H54 (cell line): ENCODE data around the gene TTC28.

Experiments used
- DNase-seq: peaks from one replicate; pipeline ENCODE4 v3.0.0; 2011; ENCODE audit warnings: low spot score, mixed read lengths; ENCODE audit not compliant: insufficient read length
- FAIRE-seq: peaks from 3 replicates; lab custom pipeline; 2011; peaks lifted over from hg19 to GRCh38; lab: Jason Lieb, UNC
- POLR2A ChIP-seq: IDR thresholded peaks from 2 replicates; pipeline ENCODE4 v1.6.1; 2011; ENCODE audit warnings: low read depth, mild to moderate bottlenecking, low read length

TTC28 gene

DNA sequence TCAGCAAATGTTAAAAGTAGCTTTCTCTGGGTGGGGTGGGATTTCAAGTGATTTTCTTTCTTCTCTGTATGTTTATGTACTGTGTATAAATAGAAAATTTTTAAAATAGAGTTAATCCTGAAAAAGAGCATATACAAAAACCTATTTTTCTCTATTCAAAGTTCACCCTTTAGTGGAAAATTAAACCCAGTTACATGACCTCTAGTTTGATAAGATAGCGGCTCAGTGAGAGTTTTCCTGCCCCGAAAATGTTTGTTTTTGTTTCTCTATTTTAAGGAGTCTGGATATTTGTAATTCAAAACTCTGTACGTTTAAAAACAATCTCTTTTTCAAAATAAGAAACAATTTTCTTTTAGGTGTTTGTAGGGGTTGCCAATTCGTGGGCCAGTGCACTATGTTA, 718.5 kb downstream of the TTC28 start:
- no peak for DNase-seq
- no peak for TF ChIP-seq POLR2A
- FAIRE-seq = no peak

DNA sequence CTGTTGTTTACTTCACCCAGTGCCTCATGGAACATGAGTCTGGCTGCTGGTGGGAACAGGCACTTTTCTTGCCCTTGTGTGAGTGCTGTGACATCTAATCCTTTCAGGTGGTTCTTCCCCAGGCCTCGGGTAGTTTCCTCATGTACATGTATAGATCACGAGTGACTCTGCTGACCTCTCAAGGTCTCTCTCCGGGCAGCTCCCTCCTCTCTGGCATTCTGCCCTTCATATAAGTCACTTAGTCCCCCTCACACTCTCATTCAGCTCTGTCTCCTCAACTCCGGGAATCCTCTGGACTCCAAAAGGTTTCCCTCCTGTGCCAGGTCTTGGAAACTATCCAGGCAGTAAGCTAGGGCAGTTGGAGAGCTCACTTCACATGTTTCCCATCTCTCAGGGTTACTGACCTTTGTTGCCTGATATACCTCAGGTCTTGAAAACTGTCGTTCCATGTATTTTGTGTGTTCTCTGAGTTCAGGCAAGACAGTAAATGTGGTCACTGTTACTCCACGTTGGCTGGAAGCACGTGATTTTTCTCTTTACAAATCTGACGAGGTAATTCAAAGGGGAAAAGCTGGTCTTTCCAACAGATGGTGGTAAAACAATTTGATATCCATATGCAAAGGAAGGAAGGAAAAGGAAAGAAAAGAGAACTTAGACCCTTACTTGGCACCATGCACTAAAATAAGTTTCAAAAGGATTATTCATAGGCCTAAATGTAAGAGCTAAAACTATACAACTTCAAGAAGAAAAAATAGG, 720.1 kb downstream of the TTC28 start:
- DNase-seq (no peak), FAIRE-seq (no peak)
- TF ChIP-seq POLR2A = no peak

DNA sequence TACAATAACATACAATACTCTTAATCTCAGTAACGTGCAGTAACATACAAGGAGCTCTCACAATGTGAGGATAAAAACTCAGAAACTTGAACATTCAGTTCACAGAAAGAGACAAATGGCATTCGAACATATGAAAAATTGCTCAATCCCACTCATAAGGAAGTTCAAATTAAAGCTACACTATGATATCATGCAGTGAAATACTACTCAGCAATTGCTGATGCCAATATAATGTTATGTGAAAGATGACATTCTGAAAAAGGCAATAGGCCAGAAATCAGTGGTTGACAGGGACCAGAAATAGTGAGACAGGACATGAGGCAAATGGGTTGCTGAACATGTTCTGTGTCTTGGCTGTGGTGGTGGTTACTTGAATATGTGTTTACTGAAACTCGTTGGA, 726.9 kb downstream of the TTC28 start:
- no peak for FAIRE-seq
- no peak for DNase-seq
- no peak for TF ChIP-seq POLR2A

DNA sequence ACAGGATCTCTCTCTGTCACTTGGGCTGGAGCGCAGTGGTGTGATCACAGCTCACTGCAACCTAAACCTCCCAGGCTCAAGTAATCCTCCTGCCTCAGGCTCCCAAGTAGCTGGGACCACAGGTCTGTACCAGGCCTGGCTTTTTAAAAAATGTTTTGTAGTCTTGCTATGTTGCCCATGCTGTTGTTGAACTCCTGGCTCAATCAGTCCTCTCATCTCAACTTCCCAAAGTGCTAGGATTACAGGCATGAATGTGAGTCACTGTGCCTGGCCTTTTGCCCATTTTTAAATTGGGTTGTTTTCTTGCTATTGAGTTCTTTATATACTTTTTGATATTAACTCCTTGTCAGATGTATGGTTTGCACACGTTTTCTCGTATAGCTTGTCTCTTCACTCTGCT, 727.5 kb downstream of the TTC28 start:
- TF ChIP-seq POLR2A = no peak
- DNase-seq (no peak), FAIRE-seq (no peak)

DNA sequence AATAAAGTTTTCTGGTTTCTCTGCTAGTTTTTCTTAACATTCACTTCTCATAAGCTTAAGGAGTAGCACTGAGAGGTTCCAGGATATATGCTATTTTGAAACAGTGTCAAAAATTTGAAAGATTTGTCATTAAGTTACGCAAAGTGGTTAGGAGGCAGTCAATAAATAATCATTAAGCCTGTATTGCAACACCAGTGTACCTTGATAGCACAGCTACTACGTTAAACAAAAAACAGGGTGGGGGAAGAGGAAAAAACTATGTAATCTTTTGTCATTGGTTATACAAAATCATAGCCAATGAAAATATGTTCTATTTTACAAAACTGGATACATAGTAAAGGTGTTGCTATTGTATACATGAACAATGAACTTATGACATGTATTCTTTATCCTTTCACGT, 730.2 kb downstream of the TTC28 start:
- FAIRE-seq (no peak), DNase-seq (no peak)
- no peak for TF ChIP-seq POLR2A

DNA sequence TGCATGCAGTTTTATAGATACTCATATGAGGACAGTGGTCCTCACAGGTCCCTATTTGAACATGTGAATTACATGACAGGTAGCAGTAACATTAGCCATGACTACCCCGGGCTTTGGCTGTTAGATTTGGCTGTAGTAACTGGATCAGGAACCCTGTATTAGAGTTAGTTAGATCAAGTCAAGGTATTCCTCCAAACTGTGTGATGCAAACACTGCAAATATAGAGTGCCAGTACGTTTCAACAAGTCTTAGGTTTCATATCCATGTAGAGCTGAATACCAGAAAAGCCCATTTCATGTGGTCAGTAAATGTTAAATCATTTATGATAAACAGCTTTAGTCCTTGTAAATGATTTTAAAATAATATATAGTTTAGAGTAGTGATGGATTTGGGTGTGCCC, 731.1 kb downstream of the TTC28 start:
- FAIRE-seq (no peak), DNase-seq (no peak)
- no peak for TF ChIP-seq POLR2A

DNA sequence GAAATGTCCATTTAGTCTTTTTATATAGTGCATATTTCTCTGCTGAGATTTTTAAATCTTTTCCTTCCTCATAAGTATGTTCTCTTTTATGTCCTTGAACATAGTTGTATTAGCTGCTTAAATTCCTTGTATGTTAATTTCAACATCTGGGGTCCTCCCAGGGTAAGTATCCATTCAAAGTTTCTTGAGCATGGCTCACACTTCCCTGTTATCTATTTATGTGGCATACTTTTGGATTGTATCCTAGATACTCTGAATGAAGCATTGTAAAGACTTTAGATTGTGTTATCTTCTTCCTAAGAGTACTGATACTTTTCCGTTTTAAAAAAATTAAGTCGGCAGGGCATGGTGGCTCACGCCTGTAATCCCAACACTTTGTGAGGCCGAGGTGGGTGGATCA, 732.2 kb downstream of the TTC28 start:
- FAIRE-seq = no peak
- no peak for TF ChIP-seq POLR2A
- DNase-seq = no peak

DNA sequence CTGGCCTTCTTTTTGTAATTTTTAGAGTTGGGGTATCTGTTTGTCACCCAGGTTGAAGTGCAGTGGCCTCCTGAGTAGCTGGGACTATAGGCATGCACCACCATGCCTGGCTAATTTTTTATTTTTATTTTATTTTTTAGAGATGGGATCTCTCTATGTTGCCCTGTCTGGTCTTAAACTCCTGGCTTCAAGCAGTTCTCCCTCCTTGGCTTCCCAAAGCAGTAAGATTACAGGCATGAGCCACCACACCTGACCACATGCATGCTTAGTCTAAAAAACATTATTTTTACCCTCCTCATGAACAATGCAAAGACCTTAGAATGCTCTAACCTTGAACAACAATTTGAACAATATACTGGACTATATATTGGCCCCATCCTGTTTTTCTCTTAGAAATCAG, 738.5 kb downstream of the TTC28 start:
- no peak for TF ChIP-seq POLR2A
- DNase-seq (no peak), FAIRE-seq (no peak)

DNA sequence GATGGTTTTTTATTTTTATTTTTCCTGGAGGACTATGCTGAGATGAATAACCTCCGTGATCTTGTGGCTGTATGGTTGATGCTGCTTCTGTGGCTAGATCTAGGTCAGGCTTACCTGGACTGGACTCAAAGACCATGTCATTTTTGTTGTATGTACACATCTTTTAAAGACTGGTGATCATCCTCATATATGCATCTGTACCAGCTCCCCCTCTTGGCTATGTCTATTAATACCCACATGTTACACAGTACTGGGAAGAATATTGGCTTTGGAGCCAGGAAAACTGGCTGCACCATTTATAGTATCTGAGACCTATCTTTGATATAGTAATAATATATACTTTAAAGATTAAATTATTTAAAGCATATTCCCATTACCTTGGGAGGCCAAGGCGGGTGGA, 742.2 kb downstream of the TTC28 start:
- FAIRE-seq (no peak), DNase-seq (no peak)

DNA sequence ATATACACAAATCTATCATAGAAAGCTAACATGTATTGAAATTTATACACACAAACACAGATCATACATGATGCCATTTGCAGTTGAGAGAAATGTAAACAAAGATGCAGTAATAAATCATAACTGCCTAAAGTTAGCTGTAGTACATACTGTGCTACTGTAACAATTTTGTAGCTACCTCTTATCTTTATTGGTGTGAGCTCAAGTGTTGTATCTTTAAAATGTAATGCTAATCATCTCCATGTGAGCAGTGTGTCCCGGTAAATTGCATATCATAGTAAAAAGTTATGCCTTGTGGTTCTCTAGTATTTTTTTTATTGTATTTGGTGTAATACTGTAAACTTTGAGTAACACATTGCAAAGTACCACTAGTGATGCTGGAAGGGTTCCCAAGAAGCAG, 743.7 kb downstream of the TTC28 start:
- no peak for TF ChIP-seq POLR2A
- no peak for DNase-seq
- no peak for FAIRE-seq

More for the DNA sequence above, 742.2 kb downstream of the TTC28 start:
- no peak for TF ChIP-seq POLR2A

DNA sequence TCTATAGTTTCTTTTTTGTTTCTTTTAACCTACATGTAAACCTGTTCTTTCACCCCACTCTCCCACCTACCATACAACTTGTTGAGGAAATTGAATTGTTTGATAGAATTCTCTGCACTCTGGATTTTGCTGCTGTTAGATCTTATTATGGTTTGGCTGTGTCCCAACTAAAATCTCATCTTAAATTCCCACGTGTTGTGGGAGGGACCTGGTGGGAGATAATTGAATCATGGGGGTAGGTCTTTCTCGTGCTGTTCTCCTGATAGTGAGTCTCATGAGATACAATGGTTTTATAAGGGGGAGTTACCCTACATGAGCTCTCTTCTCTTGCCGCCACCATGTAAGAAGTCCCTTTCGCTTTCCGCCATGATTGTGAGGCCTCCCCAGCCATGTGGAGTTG, 745.6 kb downstream of the TTC28 start:
- DNase-seq (no peak), FAIRE-seq (no peak)
- no peak for TF ChIP-seq POLR2A

DNA sequence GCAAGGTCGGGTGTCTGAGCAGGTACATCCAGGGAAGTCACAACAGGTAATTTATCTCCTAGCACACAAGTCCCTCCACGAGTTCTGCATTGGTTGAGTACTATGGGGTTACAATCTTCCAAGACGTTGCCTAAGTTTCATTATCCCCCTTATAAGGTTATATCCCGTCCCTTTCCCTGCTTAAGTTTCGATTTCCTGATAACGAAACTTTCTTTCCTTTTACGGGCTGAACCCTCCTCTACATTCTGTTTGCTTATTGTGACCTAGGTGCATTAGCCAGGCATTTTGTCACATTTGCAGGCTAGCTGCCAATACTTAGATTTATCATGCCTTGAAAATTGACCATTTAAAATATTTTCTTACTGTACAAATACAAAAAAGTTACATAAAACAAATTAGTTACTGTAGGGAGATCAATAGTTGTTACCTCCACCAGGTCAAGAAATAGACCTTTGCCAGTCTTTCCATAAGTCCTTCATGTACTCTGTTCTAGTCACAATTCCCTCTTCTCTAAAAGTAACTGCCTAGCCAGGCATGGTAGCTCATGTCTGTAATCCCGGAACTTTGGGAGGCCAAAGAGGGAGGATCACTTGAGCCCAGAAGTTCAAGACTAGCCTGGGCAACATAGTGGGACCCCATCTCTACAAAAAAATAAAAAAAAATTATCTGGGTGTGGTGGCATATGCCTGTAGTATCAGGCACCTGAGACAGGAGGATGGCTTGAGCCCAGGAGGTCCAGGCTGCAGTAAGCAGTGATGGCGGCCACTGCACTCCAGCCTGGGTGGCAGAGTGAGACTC, 746.3 kb downstream of the TTC28 start:
- TF ChIP-seq POLR2A = no peak
- no peak for FAIRE-seq
- DNase-seq = no peak

DNA sequence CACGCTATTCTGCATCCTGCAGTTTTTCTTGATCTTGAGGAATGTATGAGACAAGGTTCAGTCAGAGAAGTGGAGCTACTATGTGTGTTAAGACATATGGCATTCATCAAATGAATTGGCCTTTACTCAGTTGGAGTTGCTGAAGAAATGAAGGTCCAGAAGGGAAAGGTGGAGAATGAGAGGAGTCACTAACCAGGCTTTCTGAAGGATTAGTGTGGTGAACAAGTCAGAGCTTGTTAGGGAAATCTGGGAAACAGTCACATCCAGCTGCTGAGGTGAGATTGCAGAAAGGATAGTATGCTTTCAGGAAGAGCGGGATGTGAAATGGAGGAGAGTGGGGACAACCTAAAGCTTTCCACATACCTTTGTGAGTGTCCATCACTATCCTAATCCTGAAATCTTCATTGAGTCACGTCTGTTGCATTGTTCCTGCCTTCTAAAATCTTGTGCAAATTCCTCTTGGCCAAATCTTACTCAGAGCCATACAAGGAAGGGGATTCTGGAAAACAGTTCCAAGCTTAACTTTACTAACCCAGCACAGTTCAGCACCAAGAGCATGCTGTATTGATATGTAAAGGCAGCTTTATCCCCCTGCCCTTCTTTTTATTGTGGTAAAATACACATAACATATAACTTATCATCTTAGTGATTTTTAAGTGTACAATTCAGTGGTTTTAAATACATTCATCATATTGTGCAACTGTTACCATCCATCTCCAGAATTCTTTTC, 749.1 kb downstream of the TTC28 start:
- TF ChIP-seq POLR2A = no peak
- no peak for FAIRE-seq
- DNase-seq = no peak
